ENCODE measurements around the gene ZNF672.
A peak's percentile ranks its signal among the peaks of the same experiment; 100 is the strongest.
"Not testable (repeated sequence)": the region's sequence is repeated elsewhere in the genome, so short reads cannot be mapped to it uniquely, and the experiment has no call there.

ZNF672 gene

DNA sequence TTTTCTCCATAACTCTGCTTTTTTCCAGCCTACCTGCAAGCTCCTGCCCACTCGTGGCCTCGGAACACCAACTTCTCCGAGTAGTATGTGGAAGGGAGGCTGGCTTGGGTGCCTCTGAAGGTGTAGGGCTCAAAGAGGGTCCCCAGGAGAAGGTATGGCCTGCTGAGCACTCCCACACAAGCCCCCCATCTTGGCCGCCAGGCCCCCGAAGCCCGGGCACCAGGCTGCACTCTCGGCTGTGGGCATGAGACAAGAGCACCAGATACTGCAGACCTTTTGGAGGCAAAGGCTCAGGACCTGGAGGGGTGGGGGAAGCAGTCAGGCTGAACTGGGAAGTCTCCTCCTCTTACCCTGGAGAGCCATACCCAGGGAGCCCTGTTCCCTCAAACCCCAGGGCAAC is 19.2 kb downstream of the ZNF672 start:
- no peak for DNase-seq

DNA sequence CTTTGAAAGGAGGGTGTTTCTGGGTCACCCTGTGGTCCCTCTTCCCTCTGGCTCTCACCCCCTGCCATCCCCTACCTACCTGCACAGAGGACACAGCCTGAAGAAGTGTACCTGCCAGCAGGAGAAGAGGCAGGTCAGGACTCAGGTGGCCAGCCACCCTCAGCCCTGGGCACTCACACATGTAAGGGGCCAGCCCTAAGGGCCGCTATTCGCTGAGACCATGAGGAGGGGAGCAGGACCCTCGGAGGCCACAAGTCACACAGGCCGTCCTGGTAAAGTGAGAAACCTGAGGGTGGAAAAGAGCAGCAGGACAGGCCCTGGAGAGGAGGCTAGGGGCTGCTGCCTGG is 19.7 kb downstream of the ZNF672 start:
- no peak for DNase-seq

DNA sequence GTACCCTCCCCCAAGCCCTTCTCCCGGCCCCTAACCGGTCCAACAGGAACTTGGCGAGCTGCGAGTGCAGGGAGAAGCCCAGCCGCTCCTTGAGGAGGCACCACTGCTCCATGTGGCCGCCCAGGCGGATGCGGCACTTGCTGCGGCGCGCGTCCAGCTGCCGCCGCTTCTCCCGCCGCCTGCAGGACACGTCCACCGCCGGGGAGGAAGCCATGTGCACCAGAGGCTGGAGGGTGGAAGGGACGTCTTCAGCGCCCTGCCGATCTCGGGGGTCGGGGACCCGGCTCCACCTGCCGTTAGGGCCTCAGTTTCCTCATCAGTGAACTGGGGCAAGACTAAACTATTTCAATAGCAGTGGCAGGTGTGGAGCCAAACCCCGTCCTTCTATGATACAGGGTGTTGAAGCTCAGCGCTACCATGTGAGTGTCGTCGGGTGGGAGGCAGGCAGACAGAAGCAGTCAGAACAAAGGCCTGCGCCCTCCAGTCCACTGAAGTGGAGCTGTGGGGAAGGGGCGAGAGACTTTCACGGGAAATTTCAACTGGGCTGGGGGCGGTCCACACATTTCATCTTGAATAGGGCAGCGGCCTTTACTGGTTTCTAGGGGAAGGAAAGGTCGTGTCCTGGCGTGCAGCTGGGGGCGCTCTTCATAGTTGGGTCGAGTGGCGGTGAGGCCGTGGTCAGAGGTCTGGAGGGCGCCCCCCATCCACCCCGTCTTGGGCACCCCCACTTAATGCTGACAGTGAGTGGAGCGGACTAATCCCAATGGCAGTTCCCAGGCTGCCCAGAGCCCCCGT is 20.3 kb downstream of the ZNF672 start:
- peak; percentile 77 for DNase-seq

DNA sequence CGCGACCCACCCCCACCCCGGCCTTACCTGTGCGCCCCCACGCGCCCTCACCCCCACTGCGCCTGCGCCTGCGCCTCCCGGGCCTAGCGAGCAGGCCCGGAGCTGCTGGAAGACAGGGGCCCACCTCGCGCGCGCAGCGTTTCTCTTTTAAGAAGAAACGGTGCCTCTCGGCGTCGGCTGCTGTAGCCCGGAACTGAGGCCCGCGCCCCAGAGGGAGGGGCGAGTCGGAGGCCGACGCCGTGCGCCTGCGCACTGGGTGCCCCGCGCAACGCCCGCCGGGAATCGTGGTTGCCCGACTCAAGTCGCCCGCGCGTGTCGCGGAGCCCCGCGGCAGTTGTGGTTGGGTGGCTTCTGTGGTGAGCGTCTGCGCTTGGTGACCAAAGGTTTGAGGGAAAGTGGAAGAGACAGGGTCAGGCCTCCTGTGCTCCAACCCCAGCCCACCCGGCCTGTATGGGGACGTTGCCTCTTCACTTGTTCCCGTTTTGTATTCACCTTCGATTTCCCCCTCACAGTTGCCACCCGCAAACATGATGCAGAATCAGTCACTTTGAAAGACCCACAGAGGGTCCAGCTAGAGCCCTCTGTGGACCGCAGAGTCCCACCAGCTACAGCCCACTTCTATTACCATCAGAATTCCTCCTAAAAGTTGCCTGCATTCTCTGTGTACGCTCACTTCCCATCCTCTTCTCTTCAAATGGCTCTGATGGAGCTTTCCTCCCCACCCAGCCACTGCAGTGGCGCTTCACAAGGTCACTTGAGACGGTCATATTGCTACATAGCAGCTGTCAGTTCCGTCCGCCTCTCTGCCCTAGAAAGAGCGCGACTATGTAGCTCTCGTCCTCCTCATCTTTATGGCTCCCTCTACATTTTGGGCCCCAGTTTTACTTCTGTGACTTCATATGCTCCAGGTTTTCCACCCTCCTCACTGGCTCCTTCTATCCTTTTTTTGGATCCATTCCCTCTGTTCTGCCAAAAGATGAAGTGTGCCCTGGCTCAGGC is 21.2 kb downstream of the ZNF672 start, which contains the start of gene ZNF692:
Gene ZNF692, minus strand, starts transcription at position 195 of the 999 bp plus-strand sequence. CDS start 776 bp downstream, outside the sequence.
- DNase-seq, result peak; percentile 96

DNA sequence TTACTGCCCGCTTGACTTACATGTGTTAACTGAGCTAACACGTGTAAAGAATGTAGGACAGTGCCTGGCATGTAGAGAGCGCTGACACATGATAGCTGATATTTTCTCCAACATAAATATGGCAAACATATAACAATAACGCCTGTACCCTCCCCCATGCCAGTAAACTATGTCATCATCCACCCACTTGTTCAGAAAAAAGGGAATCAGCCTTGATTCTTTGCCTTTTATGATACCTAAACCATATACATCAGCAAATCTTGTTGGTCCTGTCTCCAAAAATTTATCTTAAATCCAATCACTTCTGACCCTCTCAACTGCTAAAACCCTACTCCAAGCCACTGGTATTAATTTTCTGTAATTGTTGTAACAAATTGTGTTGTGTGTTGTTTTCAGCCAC is 22.0 kb downstream of the ZNF672 start:
- no peak for DNase-seq

DNA sequence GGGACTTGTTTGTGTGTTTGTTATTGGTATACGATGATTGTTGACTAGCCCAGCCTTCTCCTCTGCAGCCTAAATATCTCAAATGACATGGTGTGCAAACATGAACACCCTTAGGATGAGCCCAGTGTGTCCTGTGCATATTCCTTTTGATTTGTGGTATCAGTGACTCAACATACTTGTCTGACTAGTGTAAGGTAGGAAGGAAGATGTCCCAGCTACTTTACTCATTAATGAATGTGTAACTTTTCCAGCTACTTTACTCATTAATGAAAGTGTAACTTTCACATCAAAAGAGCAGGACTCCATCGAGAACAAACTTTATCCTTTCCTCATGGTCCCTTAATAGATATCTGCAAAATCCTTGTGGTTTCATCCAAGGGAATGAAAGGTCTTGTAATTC is 23.6 kb downstream of the ZNF672 start:
- no peak for DNase-seq

DNA sequence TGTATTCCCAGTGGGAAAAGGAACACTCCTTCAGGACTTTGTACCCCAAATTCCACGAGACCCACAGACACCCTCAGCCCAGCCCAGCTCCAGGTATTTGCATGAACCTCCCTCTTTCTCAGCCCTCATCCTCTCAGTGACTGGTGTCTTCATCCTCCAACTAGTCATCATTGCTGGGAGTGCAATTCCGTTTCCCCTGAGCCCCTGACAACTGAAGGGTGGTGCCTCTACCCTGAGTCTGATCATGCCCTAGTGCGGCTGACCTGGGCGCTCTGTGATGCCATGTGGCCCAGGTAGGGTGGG is 24.6 kb downstream of the ZNF672 start:
- DNase-seq, result no peak

DNA sequence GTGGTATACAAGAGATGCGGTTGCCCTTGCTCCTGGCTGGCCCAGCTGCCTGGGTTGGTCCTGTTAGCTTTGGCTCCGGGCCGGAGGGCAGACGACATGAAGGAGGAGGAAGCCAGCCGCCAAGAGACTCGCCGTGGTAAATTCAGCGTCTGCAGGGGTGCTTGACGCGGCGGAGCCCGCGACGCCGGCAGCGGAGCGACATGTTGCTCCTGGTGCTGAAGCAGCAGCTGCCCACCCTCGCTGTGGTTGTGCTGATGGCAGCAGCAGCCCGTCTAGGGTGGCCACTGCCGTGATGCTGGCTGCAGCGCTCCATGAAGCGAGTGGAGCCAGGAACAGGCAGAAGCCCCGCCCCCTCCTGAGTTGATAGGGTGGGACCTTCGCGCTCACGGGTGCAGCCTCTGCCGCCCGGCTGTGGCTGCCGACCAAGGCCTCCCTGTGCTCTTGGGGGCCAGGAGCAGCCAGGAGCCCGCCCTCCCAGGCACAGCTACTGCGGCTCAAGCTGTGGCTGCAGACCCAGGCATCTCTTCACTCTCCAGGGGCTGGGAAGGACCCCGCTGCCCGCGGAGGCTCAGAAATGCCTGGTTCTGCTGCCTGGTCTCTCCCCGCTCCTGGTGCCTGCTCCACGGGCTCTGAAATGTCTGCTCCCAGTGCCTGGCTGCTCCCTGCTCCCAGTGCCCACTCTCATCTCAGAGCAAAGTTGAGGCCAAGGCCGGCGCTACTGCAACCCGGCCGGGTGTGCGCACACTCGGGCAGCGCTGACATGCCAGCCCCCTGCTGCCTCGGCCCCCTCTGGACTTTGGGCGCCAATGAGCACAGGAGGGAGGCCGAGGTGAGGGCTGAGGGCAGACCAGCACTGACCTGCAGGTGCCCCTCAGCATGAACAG is 25.2 kb downstream of the ZNF672 start:
- DNase-seq, result peak; percentile 82

DNA sequence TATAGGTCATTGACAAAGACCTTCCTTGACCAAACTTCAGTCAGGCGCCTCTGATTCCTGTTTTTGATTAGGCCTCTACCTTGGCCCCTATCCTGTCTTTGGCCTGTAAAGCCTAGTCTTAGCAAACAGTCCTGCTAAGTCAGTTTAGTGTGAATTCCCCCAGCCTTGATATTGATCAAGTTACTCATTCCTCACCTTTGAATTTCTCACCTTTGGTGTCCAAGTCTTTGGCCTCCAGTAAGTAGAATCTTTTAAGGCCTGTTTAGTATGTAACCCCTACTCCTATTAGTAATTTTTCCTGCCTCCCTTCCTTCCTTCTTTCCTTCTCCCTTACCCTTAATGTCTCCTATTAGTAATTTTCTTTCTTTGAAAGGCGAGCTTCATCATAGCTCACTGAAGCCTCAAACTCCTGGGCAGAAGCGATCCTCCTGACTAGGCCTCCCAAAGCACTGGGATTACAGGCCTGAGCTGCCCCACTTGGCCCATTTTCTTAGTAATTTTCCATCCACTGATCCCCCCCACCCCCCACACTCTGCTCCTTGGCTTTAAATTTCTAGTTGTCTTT is 33.9 kb downstream of the ZNF672 start:
- no peak for DNase-seq

DNA sequence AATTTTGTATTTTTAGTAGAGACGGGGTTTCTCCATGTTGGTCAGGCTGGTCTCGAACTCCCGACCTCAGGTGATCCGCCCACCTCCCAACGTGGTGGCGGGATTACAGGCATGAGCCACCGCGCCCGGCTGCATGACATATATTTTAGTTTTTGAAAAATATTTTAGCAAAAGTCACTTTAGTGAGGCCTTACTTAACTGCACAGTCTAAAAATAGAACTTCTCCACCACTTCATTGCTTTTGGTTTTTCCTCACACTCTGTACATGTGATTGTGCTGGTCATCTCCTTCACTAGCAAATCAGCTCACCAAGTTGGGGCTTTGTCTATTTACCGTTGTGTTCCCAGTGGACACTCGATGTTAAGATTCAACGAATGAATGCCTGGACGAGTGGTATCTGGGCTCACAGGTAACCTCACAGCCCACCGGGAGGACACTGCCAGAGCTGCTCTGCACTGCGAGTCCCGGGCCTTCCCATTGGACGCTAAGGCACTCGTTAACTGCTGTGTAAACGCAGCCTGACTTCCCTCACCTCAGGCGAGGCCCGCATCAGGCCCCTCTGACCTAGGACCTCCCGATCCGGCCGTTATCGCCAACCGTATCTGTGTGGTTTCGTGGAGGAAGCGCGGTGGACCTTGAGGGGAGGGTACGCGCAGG is 34.9 kb downstream of the ZNF672 start:
- peak; percentile 69 for DNase-seq

DNA sequence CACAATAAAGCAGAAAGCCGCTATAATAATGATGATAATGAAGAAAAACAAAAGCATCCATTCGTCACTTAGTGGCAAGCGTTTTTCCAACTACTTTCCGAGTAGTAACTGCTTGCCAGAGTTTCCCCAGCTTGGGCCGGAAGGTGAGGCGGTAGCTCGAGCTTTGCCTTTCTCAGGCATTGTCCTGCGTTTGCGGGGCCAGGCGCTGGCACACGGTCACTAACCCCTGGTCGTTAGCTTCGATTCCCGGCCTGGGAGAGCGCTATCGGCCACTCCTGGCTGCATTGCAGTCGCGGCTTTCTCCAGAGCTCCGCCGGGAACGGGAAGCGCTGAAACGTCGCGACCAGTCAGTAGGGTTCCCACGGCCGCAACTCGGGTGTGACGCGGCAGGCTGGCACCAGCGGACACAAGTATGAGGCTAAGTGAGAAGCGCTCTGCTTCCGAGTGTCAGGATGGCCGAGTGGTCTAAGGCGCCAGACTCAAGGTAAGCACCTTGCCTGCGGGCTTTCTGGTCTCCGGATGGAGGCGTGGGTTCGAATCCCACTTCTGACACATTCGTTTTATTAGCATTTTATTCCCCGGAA is 35.5 kb downstream of the ZNF672 start:
- DNase-seq, result peak; percentile 94

DNA sequence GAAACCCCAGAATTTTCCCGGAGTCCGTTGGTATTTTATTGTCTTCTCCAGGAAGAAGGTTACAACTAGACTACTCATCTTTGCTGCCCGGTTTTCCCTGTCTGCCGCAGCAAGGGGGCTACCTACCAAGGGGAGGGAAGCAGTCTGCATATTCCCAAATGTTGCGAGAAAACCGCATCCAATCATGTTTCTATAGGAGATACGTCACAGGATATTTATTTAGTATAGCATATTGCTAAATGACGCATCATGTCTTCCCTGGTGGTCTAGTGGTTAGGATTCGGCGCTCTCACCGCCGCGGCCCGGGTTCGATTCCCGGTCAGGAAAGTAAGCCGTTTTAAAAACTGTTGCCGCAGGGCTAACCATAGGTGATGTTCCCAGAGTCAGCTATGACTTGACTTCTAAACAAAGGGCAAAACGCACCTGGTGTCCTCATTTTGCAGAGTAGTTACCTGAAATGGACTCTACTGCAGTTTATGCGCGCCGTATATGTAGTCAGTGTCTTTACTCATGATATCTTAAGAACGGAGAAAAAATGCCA is 36.0 kb downstream of the ZNF672 start:
- peak; percentile 89 for DNase-seq

DNA sequence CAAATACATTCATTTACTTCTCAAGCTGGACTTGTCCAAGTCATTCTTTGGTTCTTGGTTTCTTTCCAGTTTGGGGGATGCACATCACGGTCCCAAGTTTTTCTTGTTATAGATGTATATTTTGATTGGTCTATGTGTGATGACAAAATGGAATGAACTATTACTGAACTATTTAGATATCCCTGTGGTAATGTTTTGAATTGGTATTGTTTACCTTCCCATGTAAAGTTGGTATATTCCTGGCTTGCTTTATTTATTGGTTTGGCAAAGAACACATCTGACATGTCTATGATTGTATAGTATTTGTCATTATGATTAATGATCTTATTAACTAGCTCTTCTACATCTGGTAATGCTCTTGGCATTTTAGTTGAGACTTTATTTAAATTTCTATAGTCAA is 43.2 kb downstream of the ZNF672 start:
- no peak for DNase-seq

DNA sequence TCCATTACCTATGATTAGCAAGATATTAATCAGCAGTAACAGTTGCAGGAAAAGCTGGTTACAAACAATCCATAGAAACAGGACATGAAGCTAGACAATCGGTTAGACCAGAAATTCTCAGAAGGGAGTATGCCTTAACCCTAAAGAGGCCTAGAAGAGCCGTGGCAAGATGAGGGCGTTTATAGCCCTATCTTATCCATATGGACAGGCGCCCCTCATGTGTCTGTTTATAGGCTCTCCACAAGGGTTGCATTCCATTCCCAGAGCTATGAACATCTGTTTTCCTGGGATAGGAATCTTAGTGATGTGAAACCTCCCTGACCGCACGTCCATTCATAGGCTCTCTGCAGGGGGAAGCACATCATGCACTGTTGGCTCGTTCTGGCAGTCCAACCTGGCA is 44.4 kb downstream of the ZNF672 start:
- not testable (repeated sequence) for DNase-seq

DNA sequence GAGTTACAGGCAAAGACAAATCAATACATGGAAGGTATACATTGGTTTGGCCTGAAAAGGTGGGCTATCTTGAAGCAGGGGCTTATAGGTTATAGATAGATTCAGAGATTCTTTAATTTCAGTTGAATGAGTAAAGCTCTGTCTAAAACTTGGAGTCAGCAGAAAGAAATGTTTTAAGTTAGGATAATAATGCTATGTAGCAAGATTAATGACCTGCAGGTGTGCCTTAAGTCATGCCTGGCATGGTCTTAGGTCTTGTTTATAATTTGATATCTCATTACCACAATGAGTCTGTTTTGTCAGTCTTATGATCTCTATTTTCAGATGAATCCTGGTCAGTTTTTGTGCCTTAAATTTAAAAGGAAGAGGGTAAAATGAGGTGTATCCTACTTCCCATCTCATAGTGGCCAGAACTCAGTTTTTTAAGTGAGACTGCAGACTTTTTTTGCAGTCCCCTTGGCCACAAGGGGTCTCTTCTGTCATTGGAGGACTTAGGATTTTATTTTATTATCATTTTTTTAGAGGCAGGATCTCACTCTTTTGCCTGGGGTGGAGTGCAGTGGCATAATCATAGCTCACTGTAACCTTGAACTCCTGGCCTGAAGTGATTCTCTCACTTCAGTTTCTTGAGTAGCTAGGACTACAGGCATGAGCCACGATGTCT is 46.7 kb downstream of the ZNF672 start:
- DNase-seq, result no peak

DNA sequence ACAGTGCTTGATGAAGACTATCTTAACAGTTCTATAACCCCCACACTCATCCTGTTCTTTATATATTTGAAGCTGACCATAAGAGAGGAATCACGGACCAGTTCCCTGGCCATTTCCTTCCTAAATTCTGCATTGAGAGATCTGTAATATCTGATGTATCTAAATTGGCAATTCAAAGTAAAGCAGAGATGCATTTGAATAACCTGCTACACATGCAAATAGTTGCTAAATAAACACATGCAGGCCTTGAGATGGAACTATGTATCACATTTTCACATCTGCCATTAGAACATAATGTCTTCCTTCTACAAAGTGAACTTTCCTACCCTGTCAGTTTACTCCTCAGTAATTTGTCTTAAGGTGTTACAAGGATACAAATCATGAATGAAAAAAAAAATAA is 47.6 kb downstream of the ZNF672 start:
- DNase-seq, result no peak

DNA sequence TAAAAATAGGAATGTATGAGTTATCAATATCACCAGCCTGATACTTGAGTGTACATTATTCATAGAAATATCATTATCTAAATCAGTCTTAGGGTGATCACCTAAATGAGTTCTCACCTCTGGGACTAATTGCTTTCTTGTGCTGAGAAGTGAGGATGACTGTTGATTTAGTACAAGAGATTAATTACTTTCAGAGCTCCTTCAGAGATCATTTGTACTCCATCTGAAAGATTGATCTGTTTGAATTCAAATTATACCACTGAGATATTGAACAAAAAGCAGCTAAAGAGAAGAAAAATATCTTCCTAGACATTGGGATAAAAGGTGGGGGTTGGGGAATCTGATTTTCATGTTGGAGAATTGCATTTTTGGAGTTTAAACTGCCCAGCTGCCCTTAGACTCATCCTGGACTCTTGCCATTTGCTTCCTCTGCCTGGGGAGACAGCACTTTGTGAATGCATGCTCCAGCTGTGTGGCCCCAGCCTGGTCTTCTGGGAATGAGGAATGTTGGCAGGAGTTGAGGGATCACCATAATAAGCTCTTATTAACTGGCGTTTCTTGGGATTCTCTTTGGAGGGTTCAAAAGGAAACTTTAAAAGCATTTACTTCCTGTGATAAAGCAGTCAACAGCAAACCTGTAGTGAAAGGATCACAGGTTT is 48.3 kb downstream of the ZNF672 start:
- DNase-seq, result no peak

DNA sequence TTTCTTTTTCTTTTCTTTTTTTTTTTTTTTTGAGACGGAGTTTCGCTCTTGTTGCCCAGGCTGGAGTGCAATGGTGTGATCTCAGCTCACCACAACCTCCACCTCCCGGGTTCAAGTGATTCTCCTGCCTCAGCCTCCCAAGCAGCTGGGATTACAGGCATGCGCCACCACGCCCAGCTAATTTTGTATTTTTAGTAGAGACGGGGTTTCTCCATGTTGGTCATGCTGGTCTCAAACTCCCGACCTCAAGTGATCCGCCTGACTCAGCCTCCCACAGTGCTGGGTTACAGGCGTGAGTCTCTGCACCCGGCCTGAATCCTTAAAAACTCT is 51.9 kb downstream of the ZNF672 start:
- not testable (repeated sequence) for DNase-seq

DNA sequence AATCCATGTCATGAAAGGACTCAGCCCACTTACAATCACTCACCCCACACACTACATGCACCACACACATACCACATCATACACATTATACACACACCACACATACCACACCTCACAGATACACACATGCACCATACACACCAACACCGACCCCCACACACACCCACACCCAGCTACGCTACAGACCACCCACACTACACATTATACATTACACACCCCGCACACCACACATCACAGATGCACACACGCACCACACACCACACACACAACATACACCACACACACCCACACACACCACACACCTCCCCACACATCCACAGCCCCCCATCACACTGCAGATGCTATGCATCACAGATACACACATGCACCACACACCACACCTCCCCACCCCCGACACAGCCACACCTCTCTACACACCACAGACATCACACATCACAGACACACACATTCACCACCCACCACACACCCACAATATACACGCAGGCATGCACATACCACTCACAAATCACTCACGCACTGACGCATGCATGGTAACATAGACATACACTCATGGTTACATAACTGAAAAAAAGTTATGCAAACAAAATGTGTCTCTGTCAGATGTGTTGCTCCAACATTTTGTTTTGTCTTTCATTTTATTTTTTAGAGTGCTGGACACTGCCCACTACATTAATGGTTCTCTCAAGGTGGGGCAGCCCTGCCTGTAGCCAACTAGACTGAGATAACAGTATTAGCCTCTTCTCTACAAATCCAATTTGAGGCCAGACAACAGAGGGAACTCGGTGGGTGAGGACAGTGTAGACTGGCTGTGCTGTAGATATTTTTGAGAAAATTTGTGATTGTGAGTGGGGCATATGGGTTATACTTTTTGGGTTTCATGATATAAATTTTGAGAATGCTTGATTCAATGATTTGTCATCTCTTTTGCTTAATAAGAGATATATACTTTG is 52.8 kb downstream of the ZNF672 start:
- DNase-seq, result no peak
